RWPE1 (cell line): ENCODE measurements around the gene PWP2.

Experiments used
- CTCF ChIA-PET: fragments of 350-600 bp; sonication (Branson Sonifier 250); formaldehyde crosslinking; extraction: SDS; loops from one replicate; lab custom pipeline; 2021; lab: Yijun Ruan, JAX
- POLR2A ChIA-PET: fragments of 400-600 bp; formaldehyde crosslinking; extraction: SDS; loops from one replicate; lab custom pipeline; 2020; ENCODE audit warnings: antibody characterized with exemption; ENCODE audit not compliant: low non-redundant PET; lab: Yijun Ruan, JAX
- DNase-seq: peaks from one replicate; pipeline ENCODE4 v3.0.0; 2012; ENCODE audit warnings: low spot score
- H3K27ac ChIP-seq: fragments of 450-650 bp; 2 replicates; pipeline ENCODE4 v1.5.1; 2017
- TF ChIP-seq, protein P1 (sequence below): fragments of 450-650 bp; conservative IDR thresholded peaks from 2 replicates; pipeline ENCODE4 v1.5.1; 2017; ENCODE audit warnings: low read depth, mild to moderate bottlenecking

PWP2 gene

DNA sequence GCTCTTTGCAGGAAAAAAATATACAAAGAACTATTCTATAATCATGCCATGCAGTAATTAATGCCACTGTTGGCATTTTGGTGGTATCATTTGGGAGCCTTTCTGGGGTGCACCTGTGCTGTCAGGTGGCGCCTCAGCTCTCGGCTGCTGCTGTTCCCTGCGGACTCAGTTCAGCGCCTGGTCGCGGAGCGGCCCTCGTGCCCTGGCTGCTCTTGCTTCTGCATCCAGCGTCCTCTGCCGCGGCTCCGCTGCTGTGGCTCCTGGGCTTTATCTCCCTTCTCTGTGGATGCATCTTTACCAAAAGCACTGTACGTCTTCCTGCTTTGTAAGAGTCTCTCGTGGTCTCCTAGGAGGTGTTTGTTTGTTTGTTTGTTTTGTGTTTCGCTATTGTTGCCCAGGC is 35.1 kb upstream of the PWP2 start:
- POLR2A ChIA-PET = no interaction called here
- no peak overlapping the region for H3K27ac ChIP-seq
- CTCF ChIA-PET = interaction anchor here (0.5 to 1.0 kb wide), 4 partner anchors 13 to 1031 kb away, joined by 3 to 5 read pairs (median 4); partner anchors contain the start of gene TRAPPC10
- TF ChIP-seq, protein P1, sequence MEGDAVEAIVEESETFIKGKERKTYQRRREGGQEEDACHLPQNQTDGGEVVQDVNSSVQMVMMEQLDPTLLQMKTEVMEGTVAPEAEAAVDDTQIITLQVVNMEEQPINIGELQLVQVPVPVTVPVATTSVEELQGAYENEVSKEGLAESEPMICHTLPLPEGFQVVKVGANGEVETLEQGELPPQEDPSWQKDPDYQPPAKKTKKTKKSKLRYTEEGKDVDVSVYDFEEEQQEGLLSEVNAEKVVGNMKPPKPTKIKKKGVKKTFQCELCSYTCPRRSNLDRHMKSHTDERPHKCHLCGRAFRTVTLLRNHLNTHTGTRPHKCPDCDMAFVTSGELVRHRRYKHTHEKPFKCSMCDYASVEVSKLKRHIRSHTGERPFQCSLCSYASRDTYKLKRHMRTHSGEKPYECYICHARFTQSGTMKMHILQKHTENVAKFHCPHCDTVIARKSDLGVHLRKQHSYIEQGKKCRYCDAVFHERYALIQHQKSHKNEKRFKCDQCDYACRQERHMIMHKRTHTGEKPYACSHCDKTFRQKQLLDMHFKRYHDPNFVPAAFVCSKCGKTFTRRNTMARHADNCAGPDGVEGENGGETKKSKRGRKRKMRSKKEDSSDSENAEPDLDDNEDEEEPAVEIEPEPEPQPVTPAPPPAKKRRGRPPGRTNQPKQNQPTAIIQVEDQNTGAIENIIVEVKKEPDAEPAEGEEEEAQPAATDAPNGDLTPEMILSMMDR = no peak
- no peak for DNase-seq

DNA sequence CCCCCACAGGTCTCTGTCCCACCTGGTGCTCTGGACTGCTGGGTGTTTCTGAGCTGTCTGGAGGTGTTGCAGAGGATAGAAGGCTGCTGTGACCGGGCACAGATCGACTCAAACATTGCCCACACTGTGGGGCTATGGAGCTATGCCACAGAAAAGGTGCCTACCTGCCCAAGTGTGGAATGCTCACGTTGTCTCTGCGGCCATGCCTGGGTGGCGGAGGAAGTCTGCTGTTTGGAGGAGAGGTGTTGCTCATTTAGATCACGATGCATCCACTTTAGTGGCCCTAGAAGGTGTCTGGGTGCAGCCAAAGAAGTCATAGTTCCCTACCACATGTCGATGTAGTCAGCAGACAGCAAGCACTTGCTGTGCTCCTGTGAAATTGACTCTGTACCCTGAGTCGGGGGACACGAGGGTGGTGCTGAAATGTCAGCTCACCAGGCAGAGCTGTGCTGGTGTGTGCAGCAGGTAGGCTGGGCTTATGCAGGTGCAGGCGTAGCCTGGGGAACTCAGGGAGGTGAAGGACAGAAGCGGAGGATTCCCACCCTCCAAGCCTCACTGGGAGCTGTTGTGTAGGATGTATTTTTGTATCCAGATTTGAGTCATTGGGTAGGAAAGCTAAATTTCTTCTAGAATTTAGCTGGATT is 32.8 kb upstream of the PWP2 start:
- TF ChIP-seq, protein P1 = no peak
- CTCF ChIA-PET = no interaction called here
- DNase-seq = no peak
- no peak overlapping the region for H3K27ac ChIP-seq
- POLR2A ChIA-PET = no interaction called here

DNA sequence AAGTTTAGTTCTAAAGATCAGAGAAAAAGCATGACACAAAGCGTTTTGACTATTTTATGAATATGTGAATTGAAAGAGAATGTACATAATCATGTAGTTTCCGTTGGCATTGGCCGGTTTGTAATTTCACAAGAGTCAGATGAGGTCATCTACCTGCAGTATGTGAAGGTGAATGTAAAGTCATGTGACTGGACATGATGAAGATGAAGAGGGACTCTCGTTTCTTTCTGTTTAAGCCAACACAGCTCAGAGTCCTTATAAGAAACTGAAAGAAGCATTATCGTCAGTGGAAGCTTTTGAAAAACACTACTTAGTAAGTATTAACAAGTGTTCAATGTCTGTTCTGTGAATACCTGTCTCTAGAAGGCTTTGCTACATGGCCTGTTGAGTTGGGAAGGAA is 30.9 kb upstream of the PWP2 start:
- TF ChIP-seq, protein P1 = no peak
- H3K27ac ChIP-seq = no peak overlapping the region
- ChIA-PET CTCF (no interaction called here), POLR2A (no interaction called here)
- DNase-seq = no peak

DNA sequence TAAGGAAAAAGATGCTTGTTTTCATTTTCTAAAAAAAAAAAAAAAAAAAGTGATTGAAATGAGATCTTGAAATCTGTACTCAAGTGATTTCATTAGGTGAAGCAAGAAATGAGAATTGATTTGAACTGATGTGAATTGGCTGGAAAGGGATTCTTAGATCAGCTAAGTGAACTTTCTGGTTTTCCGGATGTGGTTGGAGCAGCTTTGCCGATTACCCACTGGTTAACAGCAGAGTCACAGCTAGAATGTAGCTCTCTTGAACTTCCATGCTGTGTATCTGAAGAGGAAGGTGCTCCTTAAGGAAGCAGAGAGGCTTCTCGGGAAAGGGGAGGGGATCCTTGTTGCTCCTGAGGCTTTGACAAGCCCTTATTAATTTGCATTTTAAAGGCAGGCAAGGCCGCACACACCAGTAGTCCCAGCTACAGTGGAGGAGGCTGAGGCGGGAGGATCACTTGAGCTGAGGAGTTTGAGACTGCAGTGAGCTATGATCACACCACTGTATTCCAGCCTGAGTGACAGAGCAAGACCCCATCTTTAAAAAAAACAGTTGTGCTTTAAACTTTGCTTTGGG is 28.7 kb upstream of the PWP2 start:
- TF ChIP-seq, protein P1 = no peak
- ChIA-PET CTCF (no interaction called here), POLR2A (no interaction called here)
- H3K27ac ChIP-seq = no peak overlapping the region
- no peak for DNase-seq

DNA sequence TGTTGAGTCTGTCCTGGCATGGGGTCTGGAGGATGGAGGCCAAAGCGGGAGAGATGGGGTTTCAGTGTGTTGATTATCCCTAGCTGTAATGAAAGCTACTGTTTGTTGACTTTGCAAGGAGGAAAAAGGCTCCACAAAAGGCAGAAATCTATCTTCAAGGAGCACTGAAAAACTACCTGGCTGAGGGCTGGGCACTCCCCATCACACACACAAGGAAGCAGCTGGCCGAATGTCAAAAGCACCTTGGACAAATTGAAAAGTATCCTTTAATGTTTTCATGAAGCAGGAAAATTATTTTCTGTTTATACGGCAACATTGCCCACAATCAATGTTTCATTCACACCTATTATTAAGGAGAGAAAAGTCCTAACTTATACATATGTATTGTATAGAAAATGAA is 27.8 kb upstream of the PWP2 start:
- TF ChIP-seq, protein P1 = no peak
- ChIA-PET POLR2A (no interaction called here), CTCF (interaction anchor here (0.5 kb wide), 1 partner anchor 23 kb away, joined by 3 read pairs; no protein-coding TSS in a partner anchor)
- H3K27ac ChIP-seq = no peak overlapping the region
- no peak for DNase-seq

DNA sequence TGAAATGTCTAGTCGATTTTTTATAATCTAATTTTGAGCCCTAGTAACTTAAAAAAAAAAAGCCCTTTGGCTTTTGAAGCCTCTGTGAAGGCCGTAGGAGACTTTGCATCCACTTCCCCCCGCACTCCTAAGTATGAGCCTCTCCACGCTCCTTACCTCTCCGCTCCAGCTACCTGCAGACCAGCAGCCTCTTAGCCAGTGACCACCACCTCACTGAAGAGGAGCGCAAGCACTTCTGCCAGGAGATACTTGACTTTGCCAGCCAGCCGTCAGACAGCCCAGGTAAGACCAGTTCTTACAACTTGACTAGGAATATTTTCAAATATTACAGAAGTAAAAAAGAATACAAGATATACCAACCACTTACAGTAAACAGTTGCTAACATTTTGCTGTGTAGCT is 27.4 kb upstream of the PWP2 start:
- no peak overlapping the region for H3K27ac ChIP-seq
- CTCF ChIA-PET = interaction anchor here (0.5 to 0.6 kb wide), 2 partner anchors 23 to 65 kb away, joined by 3 read pairs; no protein-coding TSS in a partner anchor

More for the DNA sequence above, 27.4 kb upstream of the PWP2 start:
- POLR2A ChIA-PET = no interaction called here
- DNase-seq = no peak
- TF ChIP-seq, protein P1 = no peak
